ENCODE results near the gene COA6.
A peak's percentile ranks its signal among the peaks of the same experiment; 100 is the strongest.

The COA6 gene

GRCh38 chr1:234373064-234373958 is at the start of gene COA6:
Gene COA6, plus strand, starts transcription at chr1:234373456. Its CDS starts 11 bp downstream, at chr1:234373467.
- peaks cover 26% of the 10 kb centered on the region for H3K36me3 ChIP-seq (ENCODE audit: low read depth)
- ATAC-seq (ENCODE audit: low read depth): peak; percentile 92
- H3K9me3 ChIP-seq (ENCODE audit: severe bottlenecking): no peaks in the 10 kb centered on the region
- TF ChIP-seq, protein P1, sequence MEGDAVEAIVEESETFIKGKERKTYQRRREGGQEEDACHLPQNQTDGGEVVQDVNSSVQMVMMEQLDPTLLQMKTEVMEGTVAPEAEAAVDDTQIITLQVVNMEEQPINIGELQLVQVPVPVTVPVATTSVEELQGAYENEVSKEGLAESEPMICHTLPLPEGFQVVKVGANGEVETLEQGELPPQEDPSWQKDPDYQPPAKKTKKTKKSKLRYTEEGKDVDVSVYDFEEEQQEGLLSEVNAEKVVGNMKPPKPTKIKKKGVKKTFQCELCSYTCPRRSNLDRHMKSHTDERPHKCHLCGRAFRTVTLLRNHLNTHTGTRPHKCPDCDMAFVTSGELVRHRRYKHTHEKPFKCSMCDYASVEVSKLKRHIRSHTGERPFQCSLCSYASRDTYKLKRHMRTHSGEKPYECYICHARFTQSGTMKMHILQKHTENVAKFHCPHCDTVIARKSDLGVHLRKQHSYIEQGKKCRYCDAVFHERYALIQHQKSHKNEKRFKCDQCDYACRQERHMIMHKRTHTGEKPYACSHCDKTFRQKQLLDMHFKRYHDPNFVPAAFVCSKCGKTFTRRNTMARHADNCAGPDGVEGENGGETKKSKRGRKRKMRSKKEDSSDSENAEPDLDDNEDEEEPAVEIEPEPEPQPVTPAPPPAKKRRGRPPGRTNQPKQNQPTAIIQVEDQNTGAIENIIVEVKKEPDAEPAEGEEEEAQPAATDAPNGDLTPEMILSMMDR (IDR thresholded peaks at IDR 0.05; ENCODE audit: poor library complexity, severe bottlenecking): no peak
- no peaks in the 10 kb centered on the region for H3K27me3 ChIP-seq (ENCODE audit: insufficient read depth, poor library complexity, severe bottlenecking)
- peaks cover 25% of the 10 kb centered on the region for H3K4me1 ChIP-seq (ENCODE audit: insufficient read depth, poor library complexity, severe bottlenecking)
- H3K4me3 ChIP-seq (ENCODE audit: severe bottlenecking): peak within 1 kb of the TSS; percentile 88
- peak within 1 kb of the TSS; percentile 73 for H3K27ac ChIP-seq (ENCODE audit: poor library complexity, severe bottlenecking)
- DNase-seq (ENCODE audit: low spot score): peak; percentile 86

- H3K27ac ChIP-seq (ENCODE audit: poor library complexity, severe bottlenecking): no peak overlapping the region
- peaks cover 4% of the 10 kb centered on the region for H3K4me1 ChIP-seq (ENCODE audit: insufficient read depth, poor library complexity, severe bottlenecking)
- TF ChIP-seq, protein P1 (IDR thresholded peaks at IDR 0.05; ENCODE audit: poor library complexity, severe bottlenecking): no peak
- H3K4me3 ChIP-seq (ENCODE audit: severe bottlenecking): no peak overlapping the region
- ATAC-seq (ENCODE audit: low read depth): no peak
- no peaks in the 10 kb centered on the region for H3K36me3 ChIP-seq (ENCODE audit: low read depth)
- no peak for DNase-seq (ENCODE audit: low spot score)
- no peaks in the 10 kb centered on the region for H3K27me3 ChIP-seq (ENCODE audit: insufficient read depth, poor library complexity, severe bottlenecking)
- H3K9me3 ChIP-seq (ENCODE audit: severe bottlenecking): no peaks in the 10 kb centered on the region
These were observed 48.4 kb upstream of the COA6 start for GRCh38 chr1:234324821-234325220.

- Histone ChIP-seq H3K4me3 (ENCODE audit: severe bottlenecking) (no peak overlapping the region), H3K27ac (ENCODE audit: poor library complexity, severe bottlenecking) (no peak overlapping the region), H3K36me3 (ENCODE audit: low read depth) (no peaks in the 10 kb centered on the region), H3K9me3 (ENCODE audit: severe bottlenecking) (no peaks in the 10 kb centered on the region), H3K4me1 (ENCODE audit: insufficient read depth, poor library complexity, severe bottlenecking) (no peaks in the 10 kb centered on the region), H3K27me3 (ENCODE audit: insufficient read depth, poor library complexity, severe bottlenecking) (no peaks in the 10 kb centered on the region)
- DNase-seq (ENCODE audit: low spot score) (no peak), ATAC-seq (ENCODE audit: low read depth) (no peak)
- TF ChIP-seq, protein P1 (IDR thresholded peaks at IDR 0.05; ENCODE audit: poor library complexity, severe bottlenecking): no peak
These were observed 47.3 kb upstream of the COA6 start for GRCh38 chr1:234325878-234326496.

DNA sequence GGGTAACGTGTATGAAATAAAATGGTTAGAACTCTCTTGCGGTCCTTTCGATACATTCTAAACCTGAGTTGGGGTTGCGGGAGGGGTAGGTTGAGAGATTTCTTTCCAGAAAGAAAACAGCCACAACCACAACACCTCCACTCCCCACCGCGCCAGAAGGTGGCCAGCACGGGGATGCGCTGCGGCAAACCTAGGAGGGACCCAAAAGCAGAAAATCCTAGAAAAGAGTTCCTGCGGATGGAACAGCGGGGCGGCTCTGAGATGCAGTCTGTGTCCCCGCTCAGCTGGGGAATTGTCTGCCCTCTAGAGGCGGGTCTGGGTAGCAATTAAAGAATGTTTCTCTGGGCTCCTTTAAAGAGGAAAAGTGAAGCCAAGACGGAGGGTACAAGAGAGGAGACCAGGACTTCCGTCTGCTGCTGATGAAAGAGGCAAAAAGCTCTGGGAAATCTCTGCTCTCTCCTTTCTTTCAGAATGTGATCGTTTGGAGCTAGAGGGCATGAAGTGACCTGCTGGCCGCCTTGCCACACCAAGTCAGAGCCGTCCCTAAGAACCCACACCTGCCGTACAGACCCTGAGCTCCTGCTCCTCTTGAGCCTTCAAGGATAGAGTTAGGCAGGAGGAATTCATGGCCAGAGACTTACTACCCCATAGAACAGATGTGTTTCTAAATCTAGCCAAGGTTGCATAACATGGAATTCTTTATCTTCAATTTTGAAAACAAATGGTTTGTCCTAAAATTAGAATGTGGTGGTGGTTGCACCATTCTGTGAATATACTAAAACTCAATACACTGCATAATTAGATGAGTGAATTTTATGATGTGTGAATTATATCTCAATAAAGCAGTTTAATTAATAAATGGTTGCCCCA is 46.5 kb upstream of the COA6 start:
- ATAC-seq (ENCODE audit: low read depth): peak; percentile 55; the same call in 2 of the 3 replicates
- no peak overlapping the region for H3K4me3 ChIP-seq (ENCODE audit: severe bottlenecking)

More for the DNA sequence above, 46.5 kb upstream of the COA6 start:
- Histone ChIP-seq H3K36me3 (ENCODE audit: low read depth) (no peaks in the 10 kb centered on the region), H3K27ac (ENCODE audit: poor library complexity, severe bottlenecking) (no peak overlapping the region), H3K27me3 (ENCODE audit: insufficient read depth, poor library complexity, severe bottlenecking) (no peaks in the 10 kb centered on the region), H3K9me3 (ENCODE audit: severe bottlenecking) (no peaks in the 10 kb centered on the region), H3K4me1 (ENCODE audit: insufficient read depth, poor library complexity, severe bottlenecking) (no peaks in the 10 kb centered on the region)
- TF ChIP-seq, protein P1 (IDR thresholded peaks at IDR 0.05; ENCODE audit: poor library complexity, severe bottlenecking): peak; percentile 70
- DNase-seq (ENCODE audit: low spot score): no peak
